Midbrain (tissue), 1 donor: ENCODE measurements around the gene USP22.

Source experiments
- DNase-seq: peaks from one replicate; lab custom pipeline; 2025; lab: John Stamatoyannopoulos, UW

The USP22 gene

GRCh38 chr17:21001111-21001812, 41.5 kb downstream of the USP22 start:
- DNase-seq: peak; percentile 52

GRCh38 chr17:20999841-21000532, 42.8 kb downstream of the USP22 start:
- no peak for DNase-seq

GRCh38 chr17:20999044-20999573, 43.7 kb downstream of the USP22 start:
- DNase-seq: no peak

- peak; percentile 25 for DNase-seq
Measured at GRCh38 chr17:20998571-20999043, 44.2 kb downstream of the USP22 start.

GRCh38 chr17:20997711-20998570, 44.9 kb downstream of the USP22 start:
- DNase-seq: no peak

- DNase-seq: no peak
Measured at GRCh38 chr17:20996724-20997615, 45.8 kb downstream of the USP22 start.

GRCh38 chr17:20995873-20996723, 46.7 kb downstream of the USP22 start:
- no peak for DNase-seq

- no peak for DNase-seq
Measured at GRCh38 chr17:20995164-20995872, 47.5 kb downstream of the USP22 start.

GRCh38 chr17:20994779-20995149, 48.0 kb downstream of the USP22 start:
- DNase-seq: no peak

GRCh38 chr17:20993863-20994778, 48.7 kb downstream of the USP22 start:
- no peak for DNase-seq

- peak; percentile 90 for DNase-seq
Measured at GRCh38 chr17:20992987-20993862, 49.6 kb downstream of the USP22 start.

GRCh38 chr17:20992416-20992815, 50.4 kb downstream of the USP22 start:
- DNase-seq: no peak

GRCh38 chr17:20991276-20992037, 51.4 kb downstream of the USP22 start:
- no peak for DNase-seq

- no peak for DNase-seq
Measured at GRCh38 chr17:20989991-20990855, 52.6 kb downstream of the USP22 start.

- no peak for DNase-seq
Measured at GRCh38 chr17:20989481-20989880, 53.3 kb downstream of the USP22 start.

GRCh38 chr17:20988896-20989295, 53.9 kb downstream of the USP22 start:
- DNase-seq: no peak
